SW 1271 (cell line): ENCODE measurements around the gene PROKR1.

Experiments used
- DNase-seq, 2 experiments: peaks; one replicate each; lab custom pipeline; 2025; lab: John Stamatoyannopoulos, UW

The PROKR1 gene

GRCh38 chr2:68698567-68699377 is 55.4 kb downstream of the PROKR1 start:
- no peak for DNase-seq

- no peak for DNase-seq
Observed at GRCh38 chr2:68700560-68700959, 57.2 kb downstream of the PROKR1 start.

- DNase-seq, result no peak
Observed at GRCh38 chr2:68706637-68707036, 63.3 kb downstream of the PROKR1 start.
